GM12878 (cell line): ENCODE measurements around the gene SELENOM. TPM values are rescaled to one million over a fixed set of nuclear protein-coding genes. Genes with fewer than 3 reads are reported as not detected.

ENCODE experiments used
- ATAC-seq: fragments of 200-7000 bp; cut with Tn5 transposase; 3 replicates; pipeline ENCODE4 v1.9.1; 2020; ENCODE audit warnings: mild to moderate bottlenecking, moderate library complexity
- BruUV-seq: library from RNA; stranded (reverse); fragments of 400-500 nt; replicated peaks from 2 replicates; lab custom pipeline; 2021; lab: Mats Ljungman, UMichigan
- CTCF ChIA-PET: fragments of 300-600 bp; sonication (Branson Sonifier 250); formaldehyde crosslinking; extraction: SDS; loops from one replicate; lab custom pipeline; 2021; ENCODE audit warnings: inconsistent platforms; lab: Yijun Ruan, JAX
- POLR2A ChIA-PET: fragments of 350-600 bp; formaldehyde crosslinking; extraction: SDS; loops from one replicate; lab custom pipeline; 2021; ENCODE audit warnings: inconsistent platforms; lab: Charles Lee
- RAD21 ChIA-PET: fragments of 300-600 bp; sonication (Branson Sonifier 250); formaldehyde crosslinking; loops from one replicate; lab custom pipeline; 2023; ENCODE audit warnings: antibody characterized with exemption; ENCODE audit not compliant: unreplicated experiment; lab: Charles Lee
- SMC1A ChIA-PET: fragments of 300-600 bp; sonication (Branson Sonifier 250); formaldehyde crosslinking; loops from one replicate; lab custom pipeline; 2023; ENCODE audit not compliant: unreplicated experiment, uncharacterized antibody; lab: Charles Lee
- DNase-seq: peaks from one replicate; pipeline ENCODE4 v3.0.0-alpha.2; 2011; ENCODE audit warnings: low read depth, low spot score
- FAIRE-seq: peaks from 3 replicates; lab custom pipeline; 2011; peaks lifted over from hg19 to GRCh38; lab: Jason Lieb, UNC
- H2AFZ ChIP-seq: 2 replicates; pipeline ENCODE4 v1.6.0; 2011; ENCODE audit warnings: low read depth, low read length, control low read depth; ENCODE audit not compliant: control insufficient read depth
- H3K27ac ChIP-seq: 2 replicates; pipeline ENCODE4 v1.5.1; 2011; ENCODE audit warnings: control low read depth; ENCODE audit not compliant: control insufficient read depth, insufficient read depth
- H3K27me3 ChIP-seq, 2 experiments: replicated peaks in 1 of 2; 2 replicates each; pipeline versions ENCODE4 v1.6.0 to v1.6.1; 2011; ENCODE audit warnings: low read length in 1 of 2; ENCODE audit not compliant: control insufficient read depth in 2 of 2, insufficient read depth in 2 of 2
- H3K36me3 ChIP-seq, 2 experiments: 2 replicates each; pipeline ENCODE4 v1.5.1; 2011; ENCODE audit warnings: low read length in 1 of 2; ENCODE audit not compliant: control insufficient read depth in 2 of 2, insufficient read depth in 2 of 2
- H3K4me1 ChIP-seq: 2 replicates; pipeline ENCODE4 v1.6.1; 2011; ENCODE audit warnings: mild to moderate bottlenecking, low read length, moderate library complexity, mixed read lengths; ENCODE audit not compliant: control insufficient read depth, insufficient read depth
- H3K4me2 ChIP-seq: 2 replicates; pipeline ENCODE4 v1.6.0; 2011; ENCODE audit warnings: control low read depth; ENCODE audit not compliant: control insufficient read depth, insufficient read depth
- H3K4me3 ChIP-seq: fragments of 200-600 bp; sonication (generic); 2 replicates; pipeline ENCODE4 v1.5.1; 2016
- H3K79me2 ChIP-seq: 2 replicates; pipeline ENCODE4 v1.6.0; 2011; ENCODE audit warnings: low read length; ENCODE audit not compliant: control insufficient read depth, insufficient read depth
- H3K9ac ChIP-seq: 2 replicates; pipeline ENCODE4 v1.8.0; 2011; ENCODE audit warnings: low read length, control low read depth, mixed read lengths; ENCODE audit not compliant: control insufficient read depth, insufficient read depth
- H3K9me3 ChIP-seq: replicated peaks from 3 replicates; pipeline ENCODE4 v1.5.1; 2011; ENCODE audit warnings: mild to moderate bottlenecking, low read length; ENCODE audit not compliant: control insufficient read depth, insufficient read depth
- H4K20me1 ChIP-seq: 2 replicates; pipeline ENCODE4 v1.6.0; 2011; ENCODE audit not compliant: control insufficient read depth, insufficient read depth
- CTCF ChIP-seq, 3 experiments: IDR thresholded peaks in 2 of 3; conservative IDR thresholded peaks in 1 of 3; 2 replicates each; pipeline ENCODE4 v1.5.1; 2011; ENCODE audit warnings: low read depth in 3 of 3, low read length in 3 of 3, mild to moderate bottlenecking in 3 of 3, control low read depth in 2 of 3, moderate library complexity in 2 of 3, inconsistent platforms in 1 of 3, mixed read lengths in 1 of 3; ENCODE audit not compliant: control insufficient read depth in 2 of 3, insufficient read depth in 1 of 3; ENCODE audit errors: extremely low read depth in 1 of 3
- NR2F1 ChIP-seq: fragments of 450-650 bp; conservative IDR thresholded peaks from 2 replicates; pipeline ENCODE4 v1.6.1; 2017; ENCODE audit warnings: mild to moderate bottlenecking
- SMC3 ChIP-seq: IDR thresholded peaks from 2 replicates; pipeline ENCODE4 v1.6.1; 2011; ENCODE audit warnings: low read length, improper control_type of control experiment, borderline replicate concordance
- YY1 ChIP-seq: IDR thresholded peaks from 2 replicates; pipeline ENCODE4 v1.6.1; 2011; ENCODE audit warnings: low read depth, mild to moderate bottlenecking, low read length
- WGBS: methylation state at CpG from one replicate; pipeline ENCODE4 v1.1.6; 2016; ENCODE audit warnings: low lambda C conversion rate; ENCODE audit not compliant: insufficient replicate concordance, insufficient coverage; ENCODE audit errors: missing lambda C conversion rate; 5-methylcytosine and 5-hydroxymethylcytosine counted together
- in situ Hi-C: fragments of 300-500 bp; cut with MboI; formaldehyde crosslinking; loops from 9 replicates; pipeline ENCODE4 v1.14.3; 2018; ENCODE audit warnings: mixed read lengths
- intact Hi-C: fragments of 100-400 bp; cut with micrococcal nuclease; formaldehyde crosslinking; loops from one replicate; pipeline ENCODE4 v1.14.2; 2022; ENCODE audit not compliant: unreplicated experiment
- polyA plus RNA-seq, 11 experiments: library from polyadenylated mRNA; depleted of rRNA in 4 of 11; unstranded in 6 of 11; stranded (reverse) in 5 of 11; fragments of >200 nt; fragmentation: Nextera tagmentation in 4 of 11; fragmentation: Illumina TruSeq in 1 of 11; extraction: Ambion mirVana in 4 of 11; extraction: Trizol in 1 of 11; gene quantifications; 1 replicate in 1 of 11; 2 replicates in 10 of 11; pipeline versions ENCODE4 v1.2.1 to v1.2.3, GENCODE V29; 2011 to 2016; ENCODE audit warnings: inconsistent platforms in 2 of 11, missing spikeins in 2 of 11, low read depth in 1 of 11
- total RNA-seq, 4 experiments: library from RNA; depleted of rRNA in 3 of 4; stranded (reverse); fragments of >200 nt in 3 of 4; fragmentation: Illumina TruSeq in 1 of 4; extraction: Trizol in 1 of 4; gene quantifications; 2 replicates each; pipeline versions ENCODE4 v1.2.1 to v1.2.3, GENCODE V29; 2013 to 2021

SELENOM gene
- total and polyA plus RNA-seq, 10 of the 15 experiments (the other 5 are each of a cell fraction or from before 2014, with no cell fraction given): 0.80 to 8.3 (median 2.0) TPM

DNA sequence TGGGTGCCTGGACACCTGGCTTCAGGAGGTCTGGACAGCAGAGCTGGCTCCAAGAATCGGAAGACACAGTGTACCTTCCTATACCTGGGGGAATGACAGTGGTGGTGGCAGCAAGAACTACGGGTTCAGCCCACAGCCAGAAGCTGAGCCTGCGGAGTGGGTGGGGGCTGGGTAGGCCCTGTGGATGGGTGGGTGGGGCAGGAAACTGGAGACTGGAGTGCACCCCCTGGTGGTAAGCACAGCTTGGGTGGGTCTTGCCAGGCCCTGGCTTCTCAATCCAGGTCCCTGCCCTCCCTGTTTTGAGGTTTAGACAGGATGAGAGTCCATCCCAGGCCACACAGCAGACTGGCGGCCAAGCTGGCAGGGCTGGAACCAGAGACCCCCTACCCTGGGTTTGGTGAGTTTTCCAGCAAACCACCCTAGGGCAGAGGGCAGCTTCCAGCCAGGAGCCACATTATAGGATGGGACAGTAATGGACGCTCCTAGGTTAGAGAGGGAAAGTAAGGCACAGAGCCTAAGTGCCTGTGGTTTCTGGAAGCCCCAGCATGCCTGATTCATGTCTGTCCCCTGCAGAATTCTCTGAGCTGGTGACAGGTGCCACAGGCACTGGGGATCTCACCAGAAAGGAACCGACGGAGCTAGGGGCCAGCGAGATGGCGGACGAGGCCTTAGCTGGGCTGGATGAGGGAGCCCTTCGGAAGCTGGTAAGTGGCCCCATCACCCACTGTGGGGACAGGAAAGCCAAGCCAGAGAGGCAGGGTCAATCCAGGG lies 24.6 kb downstream of the SELENOM start:
- TF ChIP-seq NR2F1 (no peak), CTCF (IDR thresholded peaks at IDR 0.05 in 2 of 3, conservative IDR thresholded peaks at IDR 0.05 in 1 of 3; ENCODE audit: control insufficient read depth in 2 of 3, extremely low read depth in 1 of 3, insufficient read depth in 1 of 3, low read depth in 3 of 3, low read length in 3 of 3) (peak; percentile 37 to 61 (median 42); a peak in 5 of 6 replicates), SMC3 (peak; percentile 21; the same call in 1 of the 2 replicates), YY1 (0 out of 2 replicates have a peak, but pooled peaks have one; percentile 14)
- no peak overlapping the region for H2AFZ ChIP-seq
- no peaks in the 10 kb centered on the region for H4K20me1 ChIP-seq
- FAIRE-seq (no peak), ATAC-seq (no peak), DNase-seq (no peak)
- H3K4me1 ChIP-seq: peaks cover 28% of the 10 kb centered on the region
- BruUV-seq: no TSS peak
- no peak overlapping the region for H3K9ac ChIP-seq
- no peaks in the 10 kb centered on the region for H3K36me3 ChIP-seq
- CTCF ChIA-PET: interaction anchor here (0.6 to 7.9 kb wide), 18 partner anchors 13 to 448 kb away, joined by 3 to 59 read pairs (median 4); partner anchors contain the start of genes MORC2, SELENOM and TUG1
- no peaks in the 10 kb centered on the region for H3K9me3 ChIP-seq
- RAD21 ChIA-PET: interaction anchor here (1.0 to 3.9 kb wide), 7 partner anchors 19 to 448 kb away, joined by 3 to 34 read pairs (median 4); partner anchors contain the start of genes MORC2 and TUG1
- 95% methylated on average over 11 of the region's 11 CpGs for WGBS
- in situ Hi-C loops (loop anchor here (5.0 kb wide), 1 partner anchor 115 kb away; the partner anchor contains the start of genes MORC2 and TUG1), intact Hi-C loops (loop anchor here (1.0 to 10.0 kb wide), 5 partner anchors 110 to 448 kb away; partner anchors contain the start of genes PIK3IP1 and SLC35E4)
- H3K4me3 ChIP-seq: peak overlapping the region; percentile 90; the same call in 1 of the 2 replicates
- SMC1A ChIA-PET: interaction anchor here (0.8 to 1.7 kb wide), 3 partner anchors 11 to 209 kb away, joined by 3 to 5 read pairs (median 3); partner anchors contain the start of genes PIK3IP1 and TUG1
- H3K4me2 ChIP-seq: peak overlapping the region; percentile 98
- peaks cover 11% of the 10 kb centered on the region for H3K79me2 ChIP-seq
- POLR2A ChIA-PET: interaction anchor here (0.6 to 2.6 kb wide), 7 partner anchors 10 to 492 kb away, joined by 3 to 7 read pairs (median 6); partner anchors contain the start of genes PES1, SFI1 and TUG1
- H3K27ac ChIP-seq: no peak overlapping the region; the same call in 1 of the 2 replicates
- no peaks in the 10 kb centered on the region for H3K27me3 ChIP-seq
